Mucosa of gallbladder (tissue), 1 donor: ENCODE data around the gene ESPNL. TPM values are rescaled to one million over a fixed set of nuclear protein-coding genes. Genes with fewer than 3 reads are reported as not detected.

Source experiments
- DNase-seq: peaks from one replicate; pipeline ENCODE4 v3.0.0-alpha.2; 2020; ENCODE audit warnings: low spot score
- total RNA-seq: library from RNA; stranded (reverse); gene quantifications from one replicate; pipeline ENCODE4 v1.2.1, GENCODE V29; 2021
- donor health status: DM: no; HTN: no; CAD: no.

Gene ESPNL
- total RNA-seq, 1 donor from 2014 or later: 0.49 TPM

DNA sequence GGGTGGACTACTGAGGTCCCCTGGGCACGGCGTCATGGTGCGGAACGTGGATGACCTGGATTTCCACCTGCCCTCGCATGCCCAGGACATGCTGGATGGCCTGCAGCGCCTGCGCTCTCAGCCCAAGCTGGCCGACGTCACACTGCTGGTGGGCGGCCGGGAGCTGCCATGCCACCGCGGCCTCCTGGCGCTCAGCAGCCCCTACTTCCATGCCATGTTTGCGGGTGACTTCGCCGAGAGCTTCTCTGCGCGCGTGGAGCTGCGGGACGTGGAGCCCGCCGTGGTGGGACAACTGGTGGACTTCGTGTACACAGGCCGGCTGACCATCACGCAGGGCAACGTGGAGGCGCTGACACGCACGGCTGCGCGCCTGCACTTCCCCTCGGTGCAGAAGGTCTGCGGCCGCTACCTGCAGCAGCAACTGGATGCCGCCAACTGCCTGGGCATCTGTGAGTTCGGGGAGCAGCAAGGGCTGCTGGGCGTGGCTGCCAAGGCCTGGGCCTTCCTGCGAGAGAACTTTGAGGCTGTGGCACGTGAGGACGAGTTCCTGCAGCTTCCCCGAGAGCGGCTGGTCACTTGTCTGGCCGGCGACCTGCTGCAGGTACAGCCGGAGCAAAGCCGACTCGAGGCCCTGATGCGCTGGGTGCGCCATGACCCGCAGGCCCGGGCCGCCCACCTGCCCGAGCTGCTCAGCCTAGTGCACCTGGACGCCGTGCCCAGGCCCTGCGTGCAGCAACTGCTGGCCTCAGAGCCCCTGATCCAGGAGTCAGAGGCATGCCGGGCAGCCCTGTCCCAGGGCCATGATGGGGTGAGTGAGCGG lies 40.8 kb downstream of the ESPNL start:
- no peak for DNase-seq

DNA sequence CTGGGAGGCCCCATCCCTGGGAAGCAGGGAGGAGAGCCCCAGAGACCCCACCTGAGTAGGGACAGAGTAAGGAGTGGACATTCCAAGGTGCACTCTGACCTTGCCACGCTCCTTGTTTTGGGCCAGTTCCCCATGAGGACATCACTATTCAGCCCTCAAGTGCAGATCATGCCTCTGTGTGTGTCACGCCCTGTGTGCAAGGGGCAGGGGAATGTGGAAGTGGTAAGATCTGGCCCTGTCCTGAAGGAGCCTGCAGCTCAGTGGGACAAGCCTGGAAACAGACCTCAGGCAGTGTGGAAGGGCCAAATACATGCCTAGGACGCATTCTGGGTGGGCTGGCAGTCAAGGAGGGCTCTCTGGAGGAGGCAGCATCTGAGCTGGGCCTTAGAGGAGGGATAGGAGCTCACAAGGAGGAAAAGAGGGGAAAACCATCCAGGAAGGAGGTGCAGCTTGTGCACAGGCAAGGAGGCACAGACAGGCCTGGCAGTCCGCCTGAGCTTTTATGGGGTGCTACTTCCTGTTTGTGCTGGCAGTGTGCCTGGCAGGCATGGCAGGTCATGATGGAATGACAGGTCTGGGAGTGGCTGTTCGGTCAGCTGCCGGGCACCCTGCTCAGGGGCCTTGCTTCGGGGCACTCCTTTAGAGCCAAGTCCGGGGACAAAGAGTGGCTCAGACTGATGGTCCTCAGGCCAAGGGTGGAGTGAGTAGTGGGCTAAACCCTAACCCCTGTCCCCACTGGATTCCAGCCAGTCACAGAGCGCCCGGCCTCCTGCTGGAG lies 41.6 kb downstream of the ESPNL start:
- DNase-seq: peak; percentile 83

DNA sequence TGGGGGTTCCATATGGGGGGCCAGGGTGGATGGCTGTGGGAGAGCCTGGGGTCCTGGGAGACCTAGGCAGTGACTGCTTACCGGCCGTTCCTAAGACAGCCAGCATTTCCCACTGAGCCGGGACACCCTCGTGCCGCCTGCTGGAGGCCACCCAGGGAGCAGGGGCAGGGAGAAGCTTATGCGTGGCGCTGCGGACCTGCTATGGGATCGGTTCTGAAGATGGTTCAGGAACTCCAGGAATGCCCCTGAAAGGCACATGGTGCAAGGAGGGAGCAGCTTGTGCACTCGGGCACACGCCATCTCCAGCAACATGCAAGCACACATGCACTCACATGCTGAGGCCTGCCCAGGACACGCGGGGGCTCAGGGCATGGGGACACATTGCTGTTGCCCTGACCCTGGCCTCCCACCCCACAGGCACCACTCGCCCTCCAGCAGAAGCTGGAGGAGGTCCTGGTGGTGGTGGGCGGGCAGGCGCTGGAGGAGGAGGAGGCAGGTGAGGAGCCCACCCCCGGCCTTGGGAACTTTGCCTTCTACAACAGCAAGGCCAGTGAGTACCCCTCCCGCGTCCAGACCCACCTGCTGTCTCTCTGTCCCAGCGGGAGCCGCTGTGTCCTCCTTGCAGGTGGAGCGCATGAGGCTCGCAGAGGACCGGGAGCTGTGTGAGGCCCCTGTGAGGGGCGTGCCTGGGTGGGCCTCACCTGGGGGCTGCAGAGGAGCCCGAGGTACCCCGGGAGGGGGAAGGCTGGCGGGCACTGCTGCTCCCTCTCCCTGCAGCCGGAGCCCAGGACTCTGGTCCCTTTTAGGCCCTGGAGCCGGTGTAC lies 42.5 kb downstream of the ESPNL start:
- no peak for DNase-seq

DNA sequence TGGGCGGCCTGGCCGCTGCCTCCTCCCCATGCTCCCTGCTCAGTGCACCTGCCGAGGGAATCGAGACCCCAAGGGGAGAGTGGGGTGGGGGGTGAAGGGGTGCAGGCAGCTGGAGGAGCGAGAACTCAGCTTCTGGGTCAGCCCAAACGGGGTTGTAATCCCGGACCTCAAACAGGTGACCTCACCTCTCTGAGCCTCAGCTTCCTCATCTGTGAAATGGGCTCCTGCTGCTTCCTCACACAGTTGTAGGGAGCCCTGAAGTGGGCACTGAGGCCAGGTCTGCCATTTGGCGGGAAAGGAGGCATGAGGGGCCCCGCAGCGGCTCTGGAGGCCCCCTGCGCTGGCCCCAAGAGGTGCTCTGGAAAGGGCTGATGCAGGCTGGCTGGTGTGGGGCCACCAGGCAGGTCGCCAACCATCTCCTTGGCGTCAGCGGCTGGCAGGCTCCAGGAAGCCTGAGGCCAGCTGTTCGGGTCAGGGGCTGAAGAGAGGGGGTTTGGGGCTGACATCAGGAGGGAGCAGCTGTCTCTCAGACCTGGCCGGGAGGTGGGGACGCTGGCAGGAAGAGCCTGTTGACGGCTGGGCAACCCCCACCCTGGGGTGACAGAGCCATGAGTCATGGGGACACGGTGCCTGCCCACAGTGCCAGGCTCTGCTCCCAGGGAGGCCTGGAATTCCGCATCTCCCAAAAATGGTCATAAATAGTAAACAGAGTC lies 43.3 kb downstream of the ESPNL start:
- no peak for DNase-seq

DNA sequence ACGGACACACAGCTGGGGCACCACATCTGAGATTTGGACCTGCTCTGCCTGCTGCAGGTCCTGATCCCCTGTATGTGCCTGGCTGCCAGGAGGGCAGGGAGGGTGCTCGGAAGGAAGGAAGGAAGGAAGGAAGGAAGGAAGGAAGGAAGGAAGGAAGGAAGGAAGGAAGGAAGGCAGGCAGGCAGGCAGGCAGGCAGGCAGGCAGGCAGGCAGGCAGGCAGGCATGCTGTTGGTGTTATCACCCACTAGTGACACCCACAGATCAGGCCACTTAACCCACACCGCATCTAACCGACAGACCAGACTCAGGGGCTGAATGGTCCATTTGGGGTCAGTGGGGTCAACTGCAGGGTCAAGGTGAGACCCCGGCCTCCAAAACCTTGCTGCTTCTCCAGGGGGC lies 44.1 kb downstream of the ESPNL start:
- DNase-seq: no peak

DNA sequence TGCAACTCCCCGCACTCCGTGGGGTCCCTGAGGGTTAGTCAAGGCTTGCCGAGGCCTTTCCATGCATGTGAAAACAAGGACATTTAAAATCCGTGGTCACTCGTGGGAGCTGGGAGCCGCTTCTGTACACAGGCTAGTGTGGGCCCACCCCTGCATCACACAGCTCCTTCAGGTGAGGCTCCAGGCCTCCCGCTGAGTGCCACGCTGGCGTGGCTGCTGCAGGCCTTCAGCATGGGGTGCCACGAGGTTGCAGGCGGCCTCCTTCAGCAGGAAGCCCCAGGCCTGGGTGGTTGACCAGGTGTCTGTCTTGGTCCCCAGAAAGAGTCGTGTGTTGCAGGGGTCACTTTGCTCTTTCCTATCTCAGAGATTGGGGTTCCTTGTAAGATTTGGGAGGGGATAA lies 44.9 kb downstream of the ESPNL start:
- no peak for DNase-seq

DNA sequence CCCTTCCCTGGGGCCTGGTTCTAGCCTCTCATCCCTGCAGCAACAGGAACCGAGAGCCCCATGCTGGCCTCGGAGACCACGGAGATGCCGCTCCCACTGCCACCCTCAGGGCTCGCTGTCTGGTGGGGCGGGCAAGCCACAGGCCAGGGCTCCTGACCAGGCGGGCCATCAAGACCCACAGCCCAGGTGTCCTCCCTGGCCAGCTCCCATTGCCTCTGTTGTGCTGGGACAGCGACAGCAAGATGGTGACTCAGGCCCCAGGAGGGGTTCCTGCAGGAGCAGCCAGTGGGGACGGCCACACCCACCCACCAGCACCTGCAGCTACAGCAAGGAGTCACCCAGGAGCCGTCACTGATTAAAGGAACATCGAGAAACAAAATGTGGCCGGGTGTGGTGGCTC lies 45.7 kb downstream of the ESPNL start:
- no peak for DNase-seq

DNA sequence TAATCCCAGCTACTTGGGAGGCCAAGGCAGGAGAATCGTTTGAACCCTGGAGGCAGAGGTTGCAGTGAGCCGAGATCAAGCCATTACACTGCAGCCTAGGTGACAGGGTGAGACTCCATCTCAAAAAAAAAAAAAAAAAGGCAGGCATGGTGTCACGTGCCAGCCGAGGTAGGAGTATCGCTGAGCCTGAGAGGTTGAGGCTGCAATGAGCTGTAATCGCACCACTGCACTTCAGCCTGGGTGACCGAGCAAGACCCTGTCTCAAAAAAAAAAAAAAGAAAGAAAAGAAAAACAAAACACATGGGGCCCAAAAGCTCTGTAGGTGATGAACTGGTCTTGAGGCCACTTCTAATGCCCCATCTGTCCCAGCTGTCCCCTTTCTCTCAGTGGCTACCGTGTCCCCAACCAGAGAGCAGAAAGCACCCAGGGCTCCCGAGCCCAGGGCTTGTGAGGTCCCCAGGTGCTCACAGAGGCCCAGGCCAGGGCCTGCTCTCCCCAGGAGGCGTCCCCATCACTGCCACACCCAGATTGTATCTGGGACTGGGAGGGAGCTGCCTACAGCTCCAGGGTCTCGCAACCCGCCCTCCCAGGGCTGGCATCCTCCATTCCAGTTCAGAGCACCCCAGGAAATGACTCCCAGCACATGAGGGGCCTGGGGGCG lies 46.9 kb downstream of the ESPNL start:
- no peak for DNase-seq

DNA sequence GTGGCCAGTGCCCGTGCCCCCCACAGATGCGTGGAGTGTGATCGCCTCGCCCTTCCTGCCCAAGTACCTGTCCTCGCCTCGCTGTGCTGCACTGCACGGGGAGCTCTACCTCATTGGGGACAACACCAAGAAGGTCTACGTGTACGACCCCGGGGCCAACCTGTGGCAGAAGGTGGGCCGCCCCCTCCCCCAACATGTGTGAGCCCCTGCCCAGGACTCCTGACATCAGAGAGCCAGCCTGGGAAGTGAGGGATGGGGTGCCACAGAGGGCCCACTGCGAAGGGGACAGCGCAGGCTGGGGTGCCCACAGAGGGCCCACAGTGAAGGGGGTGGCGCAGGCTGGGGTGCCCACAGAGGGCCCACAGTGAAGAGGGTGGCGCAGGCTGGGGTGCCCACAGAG lies 48.8 kb downstream of the ESPNL start:
- no peak for DNase-seq

DNA sequence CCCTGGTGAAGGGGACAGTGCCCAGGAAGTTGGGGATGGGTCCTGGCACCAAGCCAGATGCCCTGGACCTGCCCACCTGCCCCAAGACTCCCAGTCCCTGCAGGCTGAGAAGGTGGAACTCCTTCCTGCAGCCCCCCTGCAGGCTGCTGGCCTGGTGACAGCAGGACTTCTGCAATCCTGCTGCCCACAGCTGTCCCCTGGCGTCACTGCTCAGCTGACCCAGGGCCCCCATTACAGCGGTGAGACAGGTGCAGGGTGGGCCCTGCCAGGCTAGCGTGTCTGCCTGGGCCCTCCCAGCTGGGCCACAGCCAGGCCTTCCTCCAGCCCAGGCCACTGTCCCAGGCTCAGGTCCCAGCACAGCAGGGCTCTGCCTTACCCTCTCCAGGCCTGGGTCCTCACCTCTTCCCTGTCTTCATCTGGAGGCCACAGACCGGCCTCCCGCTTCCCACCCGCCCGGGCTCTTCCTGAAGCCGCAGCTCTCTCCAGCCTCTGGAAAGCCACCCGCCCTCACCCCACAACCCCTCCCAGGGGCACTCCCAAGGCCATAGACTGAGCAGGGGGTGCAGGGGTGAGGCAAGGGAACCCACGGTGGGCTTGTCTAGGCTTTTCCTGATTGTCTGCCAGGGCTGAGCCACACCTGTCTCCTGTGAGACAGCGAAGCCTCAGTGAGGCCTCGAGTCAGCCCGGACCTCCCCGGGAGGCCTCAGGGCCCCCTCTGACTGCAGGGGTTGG lies 49.9 kb downstream of the ESPNL start:
- no peak for DNase-seq

DNA sequence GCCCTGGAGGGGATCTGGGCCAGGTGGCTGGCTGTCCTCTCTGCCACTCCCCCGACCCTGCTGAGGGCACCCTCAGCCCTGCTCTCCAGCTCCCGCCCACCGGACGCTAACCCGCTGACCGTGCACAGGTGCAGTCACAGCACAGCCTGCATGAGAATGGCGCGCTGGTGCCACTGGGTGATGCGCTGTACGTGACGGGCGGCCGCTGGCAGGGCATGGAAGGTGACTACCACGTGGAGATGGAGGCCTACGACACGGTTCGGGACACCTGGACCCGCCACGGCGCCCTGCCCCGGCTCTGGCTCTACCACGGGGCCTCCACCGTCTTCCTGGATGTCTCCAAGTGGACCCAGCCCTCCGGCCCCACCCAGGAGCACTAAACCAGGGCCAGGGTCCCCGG lies 50.5 kb downstream of the ESPNL start:
- DNase-seq: no peak

DNA sequence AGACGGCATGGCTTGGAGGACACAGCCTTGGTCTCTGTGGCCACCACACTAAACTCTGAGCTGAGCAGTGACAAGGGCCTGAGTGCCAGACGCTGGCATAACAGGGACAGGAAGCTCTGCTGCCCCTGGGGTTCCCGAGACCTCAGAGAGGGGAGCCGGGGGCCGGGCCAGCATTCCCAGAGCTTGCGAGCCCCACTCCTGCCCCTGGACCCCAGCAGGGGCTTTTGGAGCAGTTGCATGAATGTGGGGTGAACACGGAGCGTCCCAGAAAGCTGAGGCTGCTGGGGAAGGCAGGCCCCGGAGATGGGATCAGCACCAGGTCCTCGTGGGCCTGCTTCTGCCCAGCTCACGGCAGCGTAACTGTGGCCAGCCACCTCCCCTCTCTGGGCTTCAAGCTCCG lies 51.1 kb downstream of the ESPNL start:
- no peak for DNase-seq

DNA sequence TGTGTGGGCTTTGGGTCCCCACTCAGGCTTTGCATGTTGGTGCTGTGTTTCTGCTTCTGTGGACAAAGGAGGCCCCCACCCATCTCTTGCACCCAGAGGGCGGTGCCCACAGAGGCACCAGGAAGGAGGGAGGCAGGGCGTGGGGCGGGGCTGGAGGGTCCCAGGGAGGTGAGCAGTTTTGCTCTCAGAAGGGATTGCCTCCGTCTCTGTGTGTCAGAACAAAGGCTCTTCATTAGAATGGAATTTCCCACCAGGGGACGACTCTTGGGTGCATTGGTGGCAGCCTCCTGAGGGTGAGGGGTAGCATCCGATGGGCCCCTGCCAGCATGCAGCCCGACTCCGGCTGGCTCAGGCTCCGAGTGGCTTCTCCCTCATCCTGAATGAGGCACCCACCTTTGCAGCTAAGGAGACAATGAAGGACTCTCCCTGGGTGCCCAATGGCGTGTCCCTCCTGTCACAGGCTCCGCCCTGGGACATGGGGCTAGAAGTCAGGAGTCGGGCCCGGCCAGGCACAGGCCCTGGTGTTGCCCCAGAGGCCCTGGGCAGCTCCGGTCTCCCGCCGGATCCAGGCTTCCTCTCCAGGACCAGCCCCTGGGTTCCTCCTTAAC lies 51.6 kb downstream of the ESPNL start:
- DNase-seq: no peak

DNA sequence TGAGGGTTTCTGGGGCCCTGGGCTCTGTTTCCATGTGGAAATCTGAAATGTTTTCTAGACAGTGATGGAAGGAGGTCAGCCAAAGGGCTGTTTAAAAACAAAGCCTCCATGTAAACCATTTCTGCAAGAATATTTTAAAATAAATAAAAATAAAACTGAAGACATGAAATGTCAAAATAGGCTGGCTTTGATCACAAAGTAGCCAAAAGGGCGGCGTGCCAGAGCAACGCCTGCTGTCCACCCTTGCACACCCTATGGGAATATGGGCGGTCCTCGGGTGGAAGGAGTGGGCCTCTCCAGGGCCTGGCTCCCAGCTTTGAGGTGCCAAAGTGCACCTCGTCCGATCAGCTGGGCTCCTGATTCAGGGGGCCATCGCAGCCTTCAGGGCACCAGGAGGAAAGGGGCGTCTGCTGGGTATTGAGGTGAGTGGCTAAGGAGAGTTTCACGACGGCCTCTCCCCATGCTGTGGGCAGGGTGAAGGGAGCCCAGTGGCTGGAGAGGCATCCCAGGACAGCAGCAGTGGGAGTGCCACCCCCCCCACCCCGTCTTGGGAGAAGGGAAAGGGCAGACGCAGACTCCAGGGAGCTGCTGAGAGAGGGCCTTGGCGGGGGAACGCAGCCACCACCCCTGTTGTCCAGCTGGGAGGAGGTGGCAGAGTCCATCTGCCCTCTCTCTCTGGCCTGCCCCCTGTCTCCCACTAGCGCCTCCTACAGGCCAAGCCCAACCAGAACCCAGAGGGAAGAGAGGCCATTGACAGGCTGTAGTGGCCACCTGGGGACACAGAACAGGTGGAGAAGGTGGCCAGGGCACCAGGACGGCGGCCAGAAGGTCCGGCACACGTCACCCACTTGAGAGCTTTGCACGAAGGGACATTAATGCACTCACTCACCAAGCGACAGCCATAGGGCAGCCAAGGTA lies 52.9 kb downstream of the ESPNL start:
- DNase-seq: no peak

DNA sequence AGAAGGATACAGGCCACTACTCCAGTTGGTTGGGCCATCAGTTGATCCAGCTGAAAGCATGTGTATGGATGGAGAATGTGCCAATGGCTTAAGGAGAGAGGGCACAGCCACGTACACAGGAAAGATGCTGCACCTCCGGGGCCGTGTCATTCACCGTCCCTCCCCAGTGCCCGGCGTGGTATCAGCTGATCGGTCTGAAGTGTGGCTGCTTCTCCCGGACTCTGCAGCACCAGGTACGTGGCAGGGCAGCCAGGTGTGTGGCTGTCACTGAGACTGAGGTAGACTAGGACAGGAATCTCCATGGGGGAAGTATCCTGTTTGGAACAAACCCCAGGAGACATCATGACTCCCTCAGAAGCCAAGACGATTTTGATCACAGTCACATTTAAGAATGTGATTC lies 54.4 kb downstream of the ESPNL start:
- DNase-seq: no peak

DNA sequence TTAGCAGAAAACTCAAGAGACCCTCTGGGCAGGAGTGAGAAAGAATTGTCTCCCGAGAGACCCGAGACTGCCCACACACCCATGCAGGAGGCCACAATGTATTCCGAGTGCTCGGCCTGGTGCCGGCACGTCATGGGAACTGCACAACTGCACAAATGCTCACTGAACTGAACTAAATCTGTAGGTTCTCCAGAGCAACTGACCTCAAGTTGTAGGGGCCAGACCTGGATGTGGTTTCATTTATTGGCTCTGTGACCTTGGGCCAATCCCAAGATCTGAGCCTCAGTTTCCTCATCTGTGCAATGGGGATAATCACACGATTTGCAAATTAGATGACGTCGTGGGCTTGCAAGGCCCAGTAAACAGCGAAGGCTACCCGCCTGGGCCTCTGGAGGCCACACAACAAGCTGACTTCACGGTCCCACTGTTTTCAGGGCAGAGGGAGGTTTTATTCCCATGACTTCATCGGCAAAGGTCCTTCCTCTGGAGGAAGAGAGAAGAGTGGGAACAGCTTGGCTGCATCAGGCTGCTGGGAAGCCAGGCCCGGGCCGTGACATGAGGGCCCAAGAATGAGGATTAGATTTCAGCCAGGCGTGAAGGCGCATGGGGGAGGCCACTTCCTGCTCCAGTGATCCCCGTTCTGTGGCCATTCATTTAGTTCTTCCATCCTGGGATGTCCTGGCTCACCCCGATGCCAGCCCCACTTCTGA lies 55.1 kb downstream of the ESPNL start:
- no peak for DNase-seq

DNA sequence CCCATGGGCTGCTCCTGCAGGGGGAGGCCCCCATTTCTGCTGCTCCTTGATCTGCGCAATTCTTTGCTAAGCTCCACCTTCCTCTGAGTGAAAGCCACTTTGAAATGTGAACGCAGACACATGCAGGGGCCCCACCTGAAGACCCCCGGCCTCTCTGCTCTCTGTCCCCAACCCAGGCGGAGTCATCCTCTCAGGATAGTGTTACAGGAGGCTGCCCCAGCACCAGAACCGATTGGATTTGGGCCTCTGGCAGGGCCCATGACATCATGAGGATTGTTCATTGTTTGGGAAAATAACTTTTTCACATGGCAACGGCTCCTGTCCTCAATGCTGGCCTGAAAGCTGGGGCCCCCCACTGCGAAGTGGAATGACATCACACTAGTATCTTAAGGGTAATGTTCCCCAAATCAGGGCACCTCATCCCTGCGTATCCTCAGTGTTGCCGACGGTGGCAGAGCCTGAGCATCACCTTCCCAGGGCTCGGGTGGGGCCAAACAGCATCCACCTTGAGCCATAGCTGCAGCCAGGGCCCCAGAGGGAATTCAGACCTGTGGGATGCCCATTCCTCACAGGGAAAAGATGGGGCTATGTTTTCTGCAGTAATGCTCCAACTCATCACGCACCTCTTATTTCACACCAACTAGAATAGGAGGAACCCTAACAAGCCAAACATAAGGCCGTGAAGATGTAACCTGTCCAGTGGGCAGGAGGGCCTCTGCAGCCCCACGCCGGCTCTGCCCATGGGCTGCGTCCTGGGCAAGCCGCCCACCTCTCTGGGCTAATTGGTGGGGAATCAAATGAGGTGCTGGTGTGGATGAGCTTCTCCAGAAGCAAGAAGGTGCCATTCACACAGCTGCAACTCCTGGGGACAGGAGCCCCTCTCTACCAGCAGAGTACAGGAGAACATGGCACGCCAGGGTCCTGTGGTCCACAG lies 55.9 kb downstream of the ESPNL start:
- DNase-seq: no peak
